Measurements from ENCODE around the gene TMEM198. TPM values are rescaled to one million over a fixed set of nuclear protein-coding genes. Genes with fewer than 3 reads are reported as not detected.

Gene TMEM198
- total and polyA plus RNA-seq, 9 donors, result 1.2 to 4.6 (median 3.0) TPM

DNA sequence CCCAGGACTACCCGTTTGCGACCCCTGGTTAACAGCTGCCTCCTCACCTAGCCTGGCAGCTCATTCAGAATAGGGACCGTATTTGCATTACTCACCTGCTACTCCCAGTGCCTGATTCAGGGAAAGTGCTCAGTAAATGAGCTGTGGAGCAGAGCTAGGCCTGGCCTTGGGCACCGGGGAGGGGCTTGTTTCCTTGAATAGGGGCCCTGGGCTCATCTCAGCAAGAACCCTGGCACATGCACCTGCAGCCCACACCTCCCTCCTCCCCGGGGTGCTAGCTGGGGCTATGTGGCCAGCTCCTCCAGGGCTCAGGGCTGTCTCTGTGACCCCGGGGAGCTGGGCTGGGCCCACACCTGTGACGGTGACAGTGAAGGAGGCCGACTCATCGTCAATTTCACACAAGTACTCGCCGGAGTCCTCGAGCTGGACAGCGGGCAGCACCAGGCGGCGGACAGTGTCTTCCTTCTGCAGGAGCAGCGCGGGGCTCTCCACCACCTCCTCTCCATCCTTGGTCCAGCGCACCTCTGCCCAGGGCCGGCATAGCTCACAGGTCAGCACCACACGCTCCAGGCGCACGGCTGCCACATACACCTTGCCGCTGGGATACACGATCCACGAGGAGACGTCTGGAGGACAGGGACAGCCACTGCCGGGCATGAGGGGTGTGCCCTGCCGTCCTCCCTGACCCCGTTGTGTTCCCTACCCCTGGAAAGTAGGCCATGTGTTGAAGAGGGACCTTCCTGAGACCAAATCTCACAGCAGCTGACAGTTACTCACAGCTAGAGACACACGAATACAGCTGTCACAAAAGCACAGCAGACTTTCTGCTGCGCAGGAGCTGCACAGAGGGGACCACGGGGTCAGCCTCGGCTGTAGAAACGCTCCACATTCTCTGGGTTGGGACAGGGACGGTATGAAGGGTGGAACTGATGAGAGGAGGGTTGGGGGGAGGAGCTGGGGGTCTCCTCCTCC is 18.5 kb downstream of the TMEM198 start:
- 71% methylated on average over 31 of the region's 35 CpGs for WGBS (ENCODE audit: insufficient coverage)
- DNase-seq, result no peak
- H3K4me3 ChIP-seq (ENCODE audit: low read length), result no peak overlapping the region
- H3K27ac ChIP-seq (ENCODE audit: low read length), result no peak overlapping the region
- H3K9me3 ChIP-seq (replicated peaks; ENCODE audit: control insufficient read depth, low read depth, low read length), result no peaks in the 10 kb centered on the region
- peaks cover 81% of the 10 kb centered on the region for H3K36me3 ChIP-seq (ENCODE audit: control insufficient read depth, insufficient read depth, low read length)
- H3K27me3 ChIP-seq (ENCODE audit: control insufficient read depth, insufficient read depth, low read length), result no peaks in the 10 kb centered on the region
- H3K4me1 ChIP-seq (ENCODE audit: control insufficient read depth, insufficient read depth, low read length), result peaks cover 26% of the 10 kb centered on the region

- H3K4me1 ChIP-seq (ENCODE audit: control insufficient read depth, insufficient read depth, low read length), result peaks cover 26% of the 10 kb centered on the region
- H3K27me3 ChIP-seq (ENCODE audit: control insufficient read depth, insufficient read depth, low read length), result no peaks in the 10 kb centered on the region
- 85% methylated on average over 13 of the region's 20 CpGs for WGBS (ENCODE audit: insufficient coverage)
- H3K4me3 ChIP-seq (ENCODE audit: low read length), result no peak overlapping the region
- no peak for DNase-seq
- peaks cover 85% of the 10 kb centered on the region for H3K36me3 ChIP-seq (ENCODE audit: control insufficient read depth, insufficient read depth, low read length)
- H3K9me3 ChIP-seq (replicated peaks; ENCODE audit: control insufficient read depth, low read depth, low read length), result no peaks in the 10 kb centered on the region
- H3K27ac ChIP-seq (ENCODE audit: low read length), result no peak overlapping the region
Measured at GRCh38 chr2:219563271-219563928, 19.6 kb downstream of the TMEM198 start.

DNA sequence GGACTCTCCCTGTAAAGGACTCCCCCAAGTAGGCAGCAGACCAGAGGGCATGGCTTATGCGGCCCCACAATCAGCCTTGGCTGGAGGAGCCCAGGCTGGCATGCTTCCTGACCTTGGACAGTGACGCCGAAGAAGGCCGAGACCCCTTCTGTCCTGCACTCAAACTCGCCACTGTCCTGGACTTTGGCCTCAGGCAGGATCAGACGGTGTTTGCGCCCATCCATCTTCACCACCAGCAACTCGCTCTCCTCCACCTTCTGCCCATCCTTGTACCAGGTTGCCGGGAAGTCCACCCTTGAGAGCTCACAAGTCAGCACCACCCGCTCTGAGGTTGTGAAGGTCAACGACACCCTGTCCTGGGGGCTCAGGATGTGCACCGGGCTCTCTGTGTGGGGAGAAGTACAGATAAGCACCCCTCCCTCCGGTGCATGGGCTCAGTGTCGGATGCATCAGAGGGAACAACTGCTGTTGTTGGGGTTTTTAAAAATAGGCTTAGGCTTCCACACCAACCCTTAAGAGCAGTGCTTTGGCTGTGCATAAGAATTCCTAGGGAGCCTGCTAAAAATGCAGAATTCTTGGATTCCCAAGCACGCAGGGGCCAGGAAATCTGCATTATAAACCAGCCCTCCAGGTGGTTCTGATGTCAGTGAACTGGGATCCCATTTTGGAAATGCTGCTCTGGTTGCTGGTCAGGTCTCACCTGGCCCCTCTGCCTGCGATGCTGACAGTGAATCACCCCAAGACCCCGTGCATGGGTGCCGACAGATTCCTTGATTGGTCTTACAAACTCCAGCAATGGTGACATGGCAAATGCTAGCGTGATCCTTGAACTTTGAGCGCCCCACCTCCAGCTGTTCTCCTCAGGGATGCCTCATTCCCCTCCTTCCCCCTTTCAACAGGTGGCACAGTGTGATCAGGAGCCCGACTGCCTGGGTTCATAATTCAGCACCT is 21.6 kb downstream of the TMEM198 start:
- H3K4me1 ChIP-seq (ENCODE audit: control insufficient read depth, insufficient read depth, low read length), result peaks cover 34% of the 10 kb centered on the region
- WGBS (ENCODE audit: insufficient coverage), result 78% methylated on average over 12 of the region's 21 CpGs
- no peak overlapping the region for H3K27ac ChIP-seq (ENCODE audit: low read length)
- DNase-seq, result peak; percentile 2
- H3K9me3 ChIP-seq (replicated peaks; ENCODE audit: control insufficient read depth, low read depth, low read length), result no peaks in the 10 kb centered on the region
- peaks cover 85% of the 10 kb centered on the region for H3K36me3 ChIP-seq (ENCODE audit: control insufficient read depth, insufficient read depth, low read length)
- H3K27me3 ChIP-seq (ENCODE audit: control insufficient read depth, insufficient read depth, low read length), result peaks cover 2% of the 10 kb centered on the region
- H3K4me3 ChIP-seq (ENCODE audit: low read length), result no peak overlapping the region

- WGBS (ENCODE audit: insufficient coverage), result 85% methylated on average over 9 of the region's 11 CpGs
- DNase-seq, result peak; percentile 1
- no peaks in the 10 kb centered on the region for H3K9me3 ChIP-seq (replicated peaks; ENCODE audit: control insufficient read depth, low read depth, low read length)
- peaks cover 3% of the 10 kb centered on the region for H3K27me3 ChIP-seq (ENCODE audit: control insufficient read depth, insufficient read depth, low read length)
- H3K36me3 ChIP-seq (ENCODE audit: control insufficient read depth, insufficient read depth, low read length), result peaks cover 78% of the 10 kb centered on the region
- H3K27ac ChIP-seq (ENCODE audit: low read length), result no peak overlapping the region
- H3K4me1 ChIP-seq (ENCODE audit: control insufficient read depth, insufficient read depth, low read length), result peaks cover 32% of the 10 kb centered on the region
- no peak overlapping the region for H3K4me3 ChIP-seq (ENCODE audit: low read length)
Measured at GRCh38 chr2:219566640-219567039, 22.8 kb downstream of the TMEM198 start.

GRCh38 chr2:219567131-219567530 is 23.3 kb downstream of the TMEM198 start:
- Histone ChIP-seq H3K9me3 (replicated peaks; ENCODE audit: control insufficient read depth, low read depth, low read length) (no peaks in the 10 kb centered on the region), H3K27ac (ENCODE audit: low read length) (no peak overlapping the region), H3K4me1 (ENCODE audit: control insufficient read depth, insufficient read depth, low read length) (peaks cover 32% of the 10 kb centered on the region), H3K27me3 (ENCODE audit: control insufficient read depth, insufficient read depth, low read length) (peaks cover 4% of the 10 kb centered on the region), H3K4me3 (ENCODE audit: low read length) (no peak overlapping the region), H3K36me3 (ENCODE audit: control insufficient read depth, insufficient read depth, low read length) (peaks cover 73% of the 10 kb centered on the region)
- DNase-seq, result no peak
- WGBS (ENCODE audit: insufficient coverage), result 91% methylated on average over 18 of the region's 18 CpGs

DNA sequence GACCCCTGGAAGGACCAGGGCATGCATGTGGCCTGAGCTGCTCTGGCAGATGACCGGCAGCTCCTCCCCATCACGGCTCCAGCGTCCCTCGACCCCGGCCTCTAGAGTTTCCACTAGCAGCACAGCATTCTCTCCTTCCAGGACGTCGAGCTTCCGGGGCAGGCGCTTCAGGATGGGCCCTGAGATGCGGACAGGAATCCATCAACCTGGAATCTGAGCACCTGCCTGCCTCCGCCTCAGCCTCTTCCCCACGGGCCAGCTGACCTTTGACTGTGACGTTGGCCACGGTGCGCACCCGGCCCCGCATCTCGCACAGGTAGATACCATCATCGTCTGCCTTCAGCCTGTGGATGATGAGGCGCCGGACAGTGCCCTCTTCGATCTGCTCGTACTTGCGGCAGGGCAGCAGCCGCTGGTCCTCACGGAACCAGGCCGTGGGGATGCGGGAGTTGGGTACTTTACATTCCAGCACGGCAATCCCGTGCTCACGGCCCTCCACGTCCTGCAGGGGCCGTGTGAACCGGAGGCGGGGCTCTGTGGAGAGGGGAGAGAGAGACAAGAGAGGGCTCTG is 24.0 kb downstream of the TMEM198 start:
- Histone ChIP-seq H3K27me3 (ENCODE audit: control insufficient read depth, insufficient read depth, low read length) (peaks cover 9% of the 10 kb centered on the region), H3K4me1 (ENCODE audit: control insufficient read depth, insufficient read depth, low read length) (peaks cover 28% of the 10 kb centered on the region), H3K9me3 (replicated peaks; ENCODE audit: control insufficient read depth, low read depth, low read length) (no peaks in the 10 kb centered on the region), H3K36me3 (ENCODE audit: control insufficient read depth, insufficient read depth, low read length) (peaks cover 66% of the 10 kb centered on the region), H3K27ac (ENCODE audit: low read length) (no peak overlapping the region), H3K4me3 (ENCODE audit: low read length) (no peak overlapping the region)
- WGBS (ENCODE audit: insufficient coverage), result 80% methylated on average over 35 of the region's 35 CpGs
- peak; percentile 2 for DNase-seq

DNA sequence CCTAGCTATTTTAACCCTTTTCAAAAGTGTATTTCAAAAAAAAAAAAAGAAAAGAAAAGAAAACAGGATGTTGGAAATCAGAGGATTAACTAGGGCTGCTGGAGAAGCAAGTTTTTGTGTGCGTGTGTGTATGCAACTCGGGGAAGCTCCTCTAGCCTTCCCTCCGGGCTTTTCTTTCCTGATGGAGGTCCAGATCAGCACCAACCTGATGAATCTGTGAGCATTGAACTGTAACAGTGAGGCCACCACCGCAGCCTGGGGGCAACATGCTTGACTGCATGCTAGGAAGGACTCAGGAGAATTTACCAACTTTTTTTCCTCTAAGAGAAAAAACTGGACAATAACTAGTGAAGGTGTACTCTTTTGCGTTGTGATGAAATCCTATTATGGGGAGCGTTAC is 25.2 kb downstream of the TMEM198 start:
- Histone ChIP-seq H3K27ac (ENCODE audit: low read length) (no peak overlapping the region), H3K4me1 (ENCODE audit: control insufficient read depth, insufficient read depth, low read length) (peaks cover 23% of the 10 kb centered on the region), H3K36me3 (ENCODE audit: control insufficient read depth, insufficient read depth, low read length) (peaks cover 54% of the 10 kb centered on the region), H3K27me3 (ENCODE audit: control insufficient read depth, insufficient read depth, low read length) (peaks cover 11% of the 10 kb centered on the region), H3K4me3 (ENCODE audit: low read length) (no peak overlapping the region), H3K9me3 (replicated peaks; ENCODE audit: control insufficient read depth, low read depth, low read length) (no peaks in the 10 kb centered on the region)
- DNase-seq, result peak; percentile 1
- WGBS (ENCODE audit: insufficient coverage), result 85% methylated on average over 3 of the region's 6 CpGs

- WGBS (ENCODE audit: insufficient coverage), result 86% methylated on average over 3 of the region's 6 CpGs
Measured at GRCh38 chr2:219569635-219570034, 25.8 kb downstream of the TMEM198 start.

DNA sequence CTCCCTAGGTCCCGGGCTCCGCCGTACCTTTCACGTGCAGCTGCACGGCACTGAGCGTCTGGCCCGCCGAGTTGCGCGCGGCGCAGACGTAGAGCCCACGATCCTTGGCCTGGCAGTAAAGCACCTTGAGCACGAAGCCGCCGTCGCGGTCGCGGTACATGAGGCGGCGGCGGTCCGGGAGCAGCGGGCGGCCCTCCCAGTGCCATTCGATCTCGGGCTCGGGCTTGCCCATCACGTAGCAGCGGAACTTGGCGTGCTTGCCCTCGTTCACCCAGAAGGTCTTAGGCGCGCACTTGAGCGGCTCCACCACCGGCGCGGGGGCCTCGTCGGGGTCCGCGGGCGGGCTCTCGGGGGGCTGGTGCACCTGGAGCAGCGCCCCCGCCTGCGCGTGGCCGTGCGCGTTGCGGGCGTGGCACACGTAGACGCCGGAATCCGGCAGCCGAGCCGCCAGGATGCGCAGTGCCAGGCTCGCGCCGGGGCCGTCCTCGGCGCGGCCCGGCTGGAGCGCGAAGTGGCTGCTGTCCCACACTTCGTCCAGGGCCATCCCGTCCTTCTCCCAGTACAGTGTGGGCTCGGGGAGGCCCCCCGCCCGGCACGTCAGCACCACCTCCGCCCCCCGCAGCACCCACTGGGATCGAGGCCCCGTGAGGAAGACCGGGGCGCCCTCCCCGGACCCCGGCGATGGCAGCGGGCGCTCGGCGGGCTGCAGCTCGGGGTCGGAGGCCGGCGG is 26.5 kb downstream of the TMEM198 start:
- Histone ChIP-seq H3K36me3 (ENCODE audit: control insufficient read depth, insufficient read depth, low read length) (peaks cover 41% of the 10 kb centered on the region), H3K27ac (ENCODE audit: low read length) (peak overlapping the region; percentile 47), H3K4me1 (ENCODE audit: control insufficient read depth, insufficient read depth, low read length) (peaks cover 33% of the 10 kb centered on the region), H3K4me3 (ENCODE audit: low read length) (peak overlapping the region; percentile 72), H3K27me3 (ENCODE audit: control insufficient read depth, insufficient read depth, low read length) (peaks cover 15% of the 10 kb centered on the region), H3K9me3 (replicated peaks; ENCODE audit: control insufficient read depth, low read depth, low read length) (no peaks in the 10 kb centered on the region)
- DNase-seq, result peak; percentile 50
- WGBS (ENCODE audit: insufficient coverage), result 3% methylated on average over 95 of the region's 95 CpGs

More at GRCh38 chr2:219569635-219570034, 25.8 kb downstream of the TMEM198 start:
- peak; percentile 3 for DNase-seq
- no peak overlapping the region for H3K27ac ChIP-seq (ENCODE audit: low read length)
- no peaks in the 10 kb centered on the region for H3K9me3 ChIP-seq (replicated peaks; ENCODE audit: control insufficient read depth, low read depth, low read length)
- peaks cover 11% of the 10 kb centered on the region for H3K27me3 ChIP-seq (ENCODE audit: control insufficient read depth, insufficient read depth, low read length)
- peaks cover 48% of the 10 kb centered on the region for H3K36me3 ChIP-seq (ENCODE audit: control insufficient read depth, insufficient read depth, low read length)
- H3K4me1 ChIP-seq (ENCODE audit: control insufficient read depth, insufficient read depth, low read length), result peaks cover 27% of the 10 kb centered on the region
- H3K4me3 ChIP-seq (ENCODE audit: low read length), result peak overlapping the region; percentile 72
